Activated naive CD4-positive, alpha-beta T cell treated with anti-CD3 and anti-CD28 coated beads, Interleukin-2, amount 50 U/mL, for 24 hours (primary cell): ENCODE results near the gene PACS2.

Experiments
- H3K27ac Mint-ChIP-seq: one replicate; pipeline ENCODE4 v1.8.0; 2021; ENCODE audit warnings: mild to moderate bottlenecking, mixed read lengths
- H3K27me3 Mint-ChIP-seq: one replicate; pipeline ENCODE4 v1.8.0; 2021; ENCODE audit warnings: mixed read lengths
- H3K36me3 Mint-ChIP-seq: one replicate; pipeline ENCODE4 v1.8.0; 2021; ENCODE audit warnings: mixed read lengths
- H3K4me1 Mint-ChIP-seq: one replicate; pipeline ENCODE4 v1.8.0; 2021; ENCODE audit warnings: mixed read lengths
- H3K4me3 Mint-ChIP-seq: one replicate; pipeline ENCODE4 v1.8.0; 2021; ENCODE audit warnings: mild to moderate bottlenecking, mixed read lengths
- H3K9me3 Mint-ChIP-seq: one replicate; pipeline ENCODE4 v1.8.0; 2021; ENCODE audit warnings: mixed read lengths

Gene PACS2

GRCh38 chr14:105348169-105348944, 33.8 kb downstream of the PACS2 start:
- H3K27me3 Mint-ChIP-seq, result no peaks in the 10 kb centered on the region
- H3K9me3 Mint-ChIP-seq, result no peaks in the 10 kb centered on the region
- no peak overlapping the region for H3K4me3 Mint-ChIP-seq
- peaks cover 3% of the 10 kb centered on the region for H3K4me1 Mint-ChIP-seq
- H3K36me3 Mint-ChIP-seq, result no peaks in the 10 kb centered on the region
- H3K27ac Mint-ChIP-seq, result no peak overlapping the region

- H3K27me3 Mint-ChIP-seq, result no peaks in the 10 kb centered on the region
- H3K4me1 Mint-ChIP-seq, result peaks cover 3% of the 10 kb centered on the region
- no peak overlapping the region for H3K4me3 Mint-ChIP-seq
- H3K9me3 Mint-ChIP-seq, result no peaks in the 10 kb centered on the region
- no peaks in the 10 kb centered on the region for H3K36me3 Mint-ChIP-seq
- no peak overlapping the region for H3K27ac Mint-ChIP-seq
Observed at GRCh38 chr14:105348945-105349699, 34.6 kb downstream of the PACS2 start.

GRCh38 chr14:105349992-105350391, 35.4 kb downstream of the PACS2 start:
- H3K4me1 Mint-ChIP-seq, result peaks cover 3% of the 10 kb centered on the region
- no peaks in the 10 kb centered on the region for H3K27me3 Mint-ChIP-seq
- H3K9me3 Mint-ChIP-seq, result no peaks in the 10 kb centered on the region
- no peaks in the 10 kb centered on the region for H3K36me3 Mint-ChIP-seq
- H3K27ac Mint-ChIP-seq, result no peak overlapping the region
- H3K4me3 Mint-ChIP-seq, result no peak overlapping the region

- H3K4me3 Mint-ChIP-seq, result no peak overlapping the region
- H3K4me1 Mint-ChIP-seq, result peaks cover 3% of the 10 kb centered on the region
- no peaks in the 10 kb centered on the region for H3K27me3 Mint-ChIP-seq
- no peaks in the 10 kb centered on the region for H3K36me3 Mint-ChIP-seq
- H3K9me3 Mint-ChIP-seq, result no peaks in the 10 kb centered on the region
- peak overlapping the region; percentile 62 for H3K27ac Mint-ChIP-seq
Observed at GRCh38 chr14:105350450-105351244, 36.1 kb downstream of the PACS2 start.

- H3K4me3 Mint-ChIP-seq, result no peak overlapping the region
- no peaks in the 10 kb centered on the region for H3K9me3 Mint-ChIP-seq
- no peaks in the 10 kb centered on the region for H3K27me3 Mint-ChIP-seq
- H3K27ac Mint-ChIP-seq, result no peak overlapping the region
- peaks cover 3% of the 10 kb centered on the region for H3K4me1 Mint-ChIP-seq
- H3K36me3 Mint-ChIP-seq, result no peaks in the 10 kb centered on the region
Observed at GRCh38 chr14:105351410-105351809, 36.9 kb downstream of the PACS2 start.

- peak overlapping the region; percentile 17 for H3K27ac Mint-ChIP-seq
- H3K4me3 Mint-ChIP-seq, result no peak overlapping the region
- no peaks in the 10 kb centered on the region for H3K36me3 Mint-ChIP-seq
- H3K9me3 Mint-ChIP-seq, result no peaks in the 10 kb centered on the region
- peaks cover 3% of the 10 kb centered on the region for H3K4me1 Mint-ChIP-seq
- no peaks in the 10 kb centered on the region for H3K27me3 Mint-ChIP-seq
Observed at GRCh38 chr14:105351920-105352851, 37.6 kb downstream of the PACS2 start.

GRCh38 chr14:105353136-105353535, 38.6 kb downstream of the PACS2 start:
- Mint-ChIP-seq H3K9me3 (no peaks in the 10 kb centered on the region), H3K27ac (no peak overlapping the region), H3K4me1 (peaks cover 3% of the 10 kb centered on the region), H3K36me3 (no peaks in the 10 kb centered on the region), H3K4me3 (no peak overlapping the region), H3K27me3 (no peaks in the 10 kb centered on the region)

GRCh38 chr14:105354541-105354940, 40.0 kb downstream of the PACS2 start:
- Mint-ChIP-seq H3K4me3 (no peak overlapping the region), H3K27ac (no peak overlapping the region), H3K9me3 (no peaks in the 10 kb centered on the region), H3K4me1 (peaks cover 3% of the 10 kb centered on the region), H3K27me3 (no peaks in the 10 kb centered on the region), H3K36me3 (no peaks in the 10 kb centered on the region)

- no peak overlapping the region for H3K27ac Mint-ChIP-seq
- no peaks in the 10 kb centered on the region for H3K9me3 Mint-ChIP-seq
- peaks cover 3% of the 10 kb centered on the region for H3K4me1 Mint-ChIP-seq
Observed at GRCh38 chr14:105355049-105355575, 40.6 kb downstream of the PACS2 start.

GRCh38 chr14:105355850-105356604, 41.5 kb downstream of the PACS2 start:
- H3K4me1 Mint-ChIP-seq, result peaks cover 3% of the 10 kb centered on the region
- H3K27me3 Mint-ChIP-seq, result no peaks in the 10 kb centered on the region
- H3K36me3 Mint-ChIP-seq, result no peaks in the 10 kb centered on the region
- H3K27ac Mint-ChIP-seq, result no peak overlapping the region
- H3K9me3 Mint-ChIP-seq, result no peaks in the 10 kb centered on the region
- H3K4me3 Mint-ChIP-seq, result no peak overlapping the region

More at GRCh38 chr14:105355049-105355575, 40.6 kb downstream of the PACS2 start:
- no peaks in the 10 kb centered on the region for H3K27me3 Mint-ChIP-seq
- no peak overlapping the region for H3K4me3 Mint-ChIP-seq
- no peaks in the 10 kb centered on the region for H3K36me3 Mint-ChIP-seq

- no peaks in the 10 kb centered on the region for H3K27me3 Mint-ChIP-seq
- peaks cover 3% of the 10 kb centered on the region for H3K4me1 Mint-ChIP-seq
- H3K9me3 Mint-ChIP-seq, result no peaks in the 10 kb centered on the region
- no peaks in the 10 kb centered on the region for H3K36me3 Mint-ChIP-seq
- no peak overlapping the region for H3K4me3 Mint-ChIP-seq
- no peak overlapping the region for H3K27ac Mint-ChIP-seq
Observed at GRCh38 chr14:105356927-105357326, 42.4 kb downstream of the PACS2 start.

- H3K27me3 Mint-ChIP-seq, result no peaks in the 10 kb centered on the region
- H3K27ac Mint-ChIP-seq, result no peak overlapping the region
- H3K4me1 Mint-ChIP-seq, result no peaks in the 10 kb centered on the region
- no peak overlapping the region for H3K4me3 Mint-ChIP-seq
- H3K36me3 Mint-ChIP-seq, result no peaks in the 10 kb centered on the region
- H3K9me3 Mint-ChIP-seq, result no peaks in the 10 kb centered on the region
Observed at GRCh38 chr14:105357626-105358025, 43.1 kb downstream of the PACS2 start.

- Mint-ChIP-seq H3K4me3 (no peak overlapping the region), H3K4me1 (peaks cover 3% of the 10 kb centered on the region), H3K27me3 (no peaks in the 10 kb centered on the region), H3K27ac (no peak overlapping the region), H3K9me3 (no peaks in the 10 kb centered on the region), H3K36me3 (no peaks in the 10 kb centered on the region)
Observed at GRCh38 chr14:105358140-105358846, 43.7 kb downstream of the PACS2 start.

- Mint-ChIP-seq H3K27me3 (no peaks in the 10 kb centered on the region), H3K27ac (no peak overlapping the region), H3K4me1 (peaks cover 10% of the 10 kb centered on the region), H3K4me3 (no peak overlapping the region), H3K9me3 (no peaks in the 10 kb centered on the region), H3K36me3 (no peaks in the 10 kb centered on the region)
Observed at GRCh38 chr14:105358943-105359342, 44.4 kb downstream of the PACS2 start.
